Articular chondrocyte of knee joint (primary cell): ENCODE measurements around the gene RFLNA. TPM values are rescaled to one million over a fixed set of nuclear protein-coding genes. Genes with fewer than 3 reads are reported as not detected.

Experiments
- small RNA-seq: library from RNA; depleted of rRNA; stranded (forward); fragments of <200 nt; gene quantifications from one replicate; pipeline ENCODE3, GENCODE V24; 2012
- total RNA-seq: library from RNA; depleted of rRNA; stranded (reverse); fragments of >200 nt; gene quantifications from 2 replicates; pipeline ENCODE4 v1.2.3, GENCODE V29; 2012

Gene RFLNA
- 2.9 and 5.2 TPM in 2 replicates for total RNA-seq

GRCh38 chr12:124294780-124295341 is at the start of gene RFLNA:
Gene RFLNA, plus strand, starts transcription at chr12:124295093. Its CDS starts 337 bp downstream, at chr12:124295430.

Small RNAs within 50 kb of the gene (small RNA-seq; reads per million reads assigned to genes)
- not detected for gene MIR6880
